Pancreas (tissue), 10 donors: Measurements from ENCODE around the gene RBMS3. TPM values are rescaled to one million over a fixed set of nuclear protein-coding genes. Genes with fewer than 3 reads are reported as not detected.

ENCODE experiments used
- ATAC-seq, 4 donors: fragments of 200-7000 bp; cut with Tn5 transposase; one replicate each; pipeline versions ENCODE4 v1.8.0 to v1.9.1; 2020; ENCODE audit warnings: mild to moderate bottlenecking in 4 of 4, moderate library complexity in 4 of 4
- DNase-seq, 6 donors: peaks; one replicate each; pipeline ENCODE4 v3.0.0-alpha.2; 2020
- FAIRE-seq: peaks from 2 replicates; lab custom pipeline; 2012; peaks lifted over from hg19 to GRCh38; lab: Jason Lieb, UNC
- H3K27ac ChIP-seq, 4 donors: fragments of 200-600 bp; sonication (generic); 1 replicate in 3 of 4; 2 replicates in 1 of 4; pipeline versions ENCODE4 v1.5.0 to v1.8.0; 2020
- H3K27me3 ChIP-seq, 4 donors: fragments of 200-600 bp; one replicate each; pipeline ENCODE4 v1.8.0; 2021
- H3K36me3 ChIP-seq, 3 donors: fragments of 200-600 bp; sonication (generic) in 1 of 3; one replicate each; pipeline versions ENCODE4 v1.5.0 to v1.8.0; 2020 to 2021
- H3K4me1 ChIP-seq, 3 donors: fragments of 200-600 bp; one replicate each; pipeline ENCODE4 v1.8.0; 2021
- H3K4me3 ChIP-seq, 4 donors: fragments of 200-600 bp; sonication (generic) in 2 of 4; one replicate each; pipeline versions ENCODE4 v1.5.0 to v1.8.0; 2020 to 2021
- H3K9me3 ChIP-seq, 4 donors: fragments of 200-600 bp; one replicate each; pipeline ENCODE4 v1.8.0; 2021
- WGBS, 2 donors: extraction: QIAGEN DNeasy Blood & Tissue Kit; methylation state at CpG; one replicate each; pipeline ENCODE4 v1.1.7; 2013; 5-methylcytosine and 5-hydroxymethylcytosine counted together
- intact Hi-C, 3 donors: fragments of 100-400 bp; cut with DNase I; formaldehyde crosslinking; loops; one replicate each; pipeline versions ENCODE4 v1.11.1 to v1.14.2; 2022
- polyA plus RNA-seq, 2 donors: library from polyadenylated mRNA; stranded (reverse); fragments of 200-250 nt; gene quantifications; one replicate each; pipeline ENCODE4 v1.2.3, GENCODE V29; 2013
- total RNA-seq, 6 donors: library from RNA; stranded (reverse); fragmentation: NEBNext Ultra II Directional in 4 of 6; extraction: Animal tissue kit (Norgen Biotek cat#: 25700) in 4 of 6; gene quantifications; one replicate each; pipeline versions ENCODE4 v1.2.1 to v1.2.4, GENCODE V29; 2021 to 2023
- TF ChIP-seq, protein P1 (sequence below), 4 donors: fragments of 200-600 bp; sonication (generic) in 3 of 4; IDR thresholded peaks; one replicate each; pipeline versions ENCODE4 v1.5.0 to v1.8.0; 2021; ENCODE audit warnings: antibody characterized with exemption in 4 of 4
- donor health status: healthy with polysubstance abuse.
- donor health status: DM: no; HTN: no; CAD: no; lungs with moderate emphysema.
- donor health status: DM: no; HTN: no; CAD: no.
- donor health status: control.
- donor health status: control.
- donor health status: Bipolar disorder and iron deficiency.
- donor health status: DM: yes; HTN: yes; CAD: no.
- donor health status: DM: no; HTN: no; CAD: no.
- donor health status: DM: no; HTN: no; CAD: no.
- donor health status: DM: yes; HTN: yes; CAD: no.

Gene RBMS3
- total and polyA plus RNA-seq, 8 donors, result 4.0 to 10.0 (median 6.6) TPM

DNA sequence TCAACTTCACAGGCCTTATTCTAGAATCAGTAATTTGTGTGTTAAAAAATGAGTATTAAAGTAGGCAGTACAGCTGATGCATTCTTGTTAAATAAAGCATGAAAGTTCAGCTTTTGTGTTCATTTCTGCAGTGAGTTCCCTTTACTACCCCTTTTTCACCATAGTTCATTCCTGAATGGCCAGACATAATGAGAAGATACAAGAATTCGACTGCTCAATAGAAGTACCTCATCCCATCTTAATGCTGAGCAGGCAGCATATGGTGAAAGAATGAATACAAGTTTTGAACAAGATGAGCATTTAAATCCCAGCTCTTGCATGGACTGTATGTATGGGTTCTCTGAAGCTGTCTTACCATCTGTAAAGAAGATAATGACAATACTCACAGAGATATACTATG, 677.9 kb downstream of the RBMS3 start:
- intact Hi-C loops, result no loop called here
- TF ChIP-seq, protein P1, sequence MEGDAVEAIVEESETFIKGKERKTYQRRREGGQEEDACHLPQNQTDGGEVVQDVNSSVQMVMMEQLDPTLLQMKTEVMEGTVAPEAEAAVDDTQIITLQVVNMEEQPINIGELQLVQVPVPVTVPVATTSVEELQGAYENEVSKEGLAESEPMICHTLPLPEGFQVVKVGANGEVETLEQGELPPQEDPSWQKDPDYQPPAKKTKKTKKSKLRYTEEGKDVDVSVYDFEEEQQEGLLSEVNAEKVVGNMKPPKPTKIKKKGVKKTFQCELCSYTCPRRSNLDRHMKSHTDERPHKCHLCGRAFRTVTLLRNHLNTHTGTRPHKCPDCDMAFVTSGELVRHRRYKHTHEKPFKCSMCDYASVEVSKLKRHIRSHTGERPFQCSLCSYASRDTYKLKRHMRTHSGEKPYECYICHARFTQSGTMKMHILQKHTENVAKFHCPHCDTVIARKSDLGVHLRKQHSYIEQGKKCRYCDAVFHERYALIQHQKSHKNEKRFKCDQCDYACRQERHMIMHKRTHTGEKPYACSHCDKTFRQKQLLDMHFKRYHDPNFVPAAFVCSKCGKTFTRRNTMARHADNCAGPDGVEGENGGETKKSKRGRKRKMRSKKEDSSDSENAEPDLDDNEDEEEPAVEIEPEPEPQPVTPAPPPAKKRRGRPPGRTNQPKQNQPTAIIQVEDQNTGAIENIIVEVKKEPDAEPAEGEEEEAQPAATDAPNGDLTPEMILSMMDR (IDR thresholded peaks at IDR 0.05), result no peak
- Histone ChIP-seq H3K36me3 (no peaks in the 10 kb centered on the region), H3K27me3 (no peaks in the 10 kb centered on the region), H3K4me1 (no peaks in the 10 kb centered on the region), H3K27ac (no peak overlapping the region), H3K4me3 (no peak overlapping the region), H3K9me3 (no peaks in the 10 kb centered on the region)
- no peak for DNase-seq
- WGBS, 2 donors, result 54 to 56% methylated on average over 1 of the region's 1 CpG
- FAIRE-seq, result no peak
- ATAC-seq, result no peak

DNA sequence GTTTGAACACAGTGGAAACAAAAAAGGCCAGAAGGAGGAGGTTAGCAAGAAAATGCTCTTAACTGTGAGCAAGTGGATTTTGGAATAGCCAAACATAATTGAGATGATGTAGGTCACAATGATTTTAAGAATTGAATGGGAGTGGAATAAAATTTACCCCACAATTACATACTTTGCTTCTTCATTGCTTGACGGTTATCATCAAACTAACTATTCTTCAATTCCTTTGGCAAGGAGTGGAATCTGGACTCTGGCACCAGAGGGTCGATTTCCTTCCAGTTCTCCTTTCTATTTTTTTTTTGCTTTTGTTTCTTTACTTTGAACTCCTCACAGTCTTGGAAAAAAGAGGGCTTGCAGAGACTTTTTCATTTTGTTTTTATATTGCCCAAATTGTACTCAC, 691.0 kb downstream of the RBMS3 start:
- FAIRE-seq, result no peak
- no peaks in the 10 kb centered on the region for H3K4me1 ChIP-seq
- no peak overlapping the region for H3K4me3 ChIP-seq
- H3K27me3 ChIP-seq, result no peaks in the 10 kb centered on the region
- 46 to 60% methylated on average over 2 of the region's 2 CpGs for WGBS, 2 donors
- no peak for ATAC-seq
- H3K9me3 ChIP-seq, result peaks cover 0 to 2% (median 0%) of the 10 kb centered on the region in 4 donors
- H3K27ac ChIP-seq, result no peak overlapping the region
- DNase-seq, result no peak
- TF ChIP-seq, protein P1 (IDR thresholded peaks at IDR 0.05), result no peak
- H3K36me3 ChIP-seq, result no peaks in the 10 kb centered on the region
- intact Hi-C loops, result no loop called here

DNA sequence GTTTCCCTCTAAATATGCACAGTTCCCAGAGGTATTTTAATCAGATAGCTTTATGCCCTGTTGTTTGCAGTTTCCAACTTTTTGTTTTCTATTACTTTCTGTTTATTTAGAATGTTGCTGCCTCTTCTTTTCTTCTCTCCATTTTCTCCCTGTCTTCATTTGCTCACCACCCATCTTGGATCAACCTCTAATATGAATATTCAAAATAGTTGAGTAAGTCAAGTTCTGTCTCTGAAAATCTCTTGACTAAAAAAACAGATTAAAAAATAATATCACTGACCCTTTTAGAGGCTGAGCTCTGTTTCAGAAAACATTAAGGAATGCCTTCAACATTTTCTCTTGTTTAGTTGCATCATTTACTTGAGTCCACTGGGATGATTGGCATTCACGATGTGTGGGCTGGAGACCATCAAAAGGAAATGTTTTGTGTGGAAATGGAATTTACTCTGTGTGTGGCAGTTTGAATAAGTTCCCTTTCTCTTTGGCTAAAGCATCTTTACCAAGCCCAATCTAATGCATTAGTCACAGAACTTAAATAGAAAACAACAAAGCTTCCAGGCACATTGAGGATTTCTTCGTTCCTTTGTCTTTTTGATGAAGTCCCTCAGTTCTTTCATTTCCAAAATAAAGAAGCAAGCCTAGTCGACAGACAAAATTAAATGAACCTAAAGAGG, 691.6 kb downstream of the RBMS3 start:
- FAIRE-seq, result no peak
- H3K36me3 ChIP-seq, result no peaks in the 10 kb centered on the region
- DNase-seq, result no peak
- no peaks in the 10 kb centered on the region for H3K27me3 ChIP-seq
- TF ChIP-seq, protein P1 (IDR thresholded peaks at IDR 0.05), result no peak
- H3K27ac ChIP-seq, result no peak overlapping the region
- peak in 1 of 4 donors; percentile 32 for ATAC-seq
- H3K4me1 ChIP-seq, result no peaks in the 10 kb centered on the region
- peaks cover 0 to 2% (median 0%) of the 10 kb centered on the region in 4 donors for H3K9me3 ChIP-seq
- intact Hi-C loops, result no loop called here
- H3K4me3 ChIP-seq, result no peak overlapping the region
- WGBS, 2 donors, result 36 to 48% methylated on average over 3 of the region's 3 CpGs

DNA sequence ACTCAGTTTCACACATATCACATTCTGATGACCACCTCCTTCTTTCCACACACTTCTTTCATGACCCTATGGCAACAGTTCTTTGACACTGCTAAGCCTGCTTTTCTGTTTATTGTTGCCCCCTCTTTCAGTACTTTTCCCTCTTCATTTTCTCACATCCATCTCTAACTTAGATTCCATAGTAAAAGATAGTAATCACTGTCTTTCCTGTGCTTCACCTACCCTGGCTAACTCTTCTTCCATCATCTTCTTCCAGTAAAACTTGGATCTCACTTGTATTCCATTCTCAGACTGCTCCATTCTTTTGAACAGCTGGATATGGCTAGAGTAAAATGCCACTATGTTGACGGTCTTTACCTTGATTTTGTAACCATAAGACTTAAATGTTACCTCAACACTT, 692.9 kb downstream of the RBMS3 start:
- FAIRE-seq (no peak), DNase-seq (no peak), ATAC-seq (no peak)
- Histone ChIP-seq H3K27me3 (no peaks in the 10 kb centered on the region), H3K36me3 (no peaks in the 10 kb centered on the region), H3K4me3 (no peak overlapping the region), H3K9me3 (peaks cover 0 to 2% (median 0%) of the 10 kb centered on the region in 4 donors), H3K27ac (no peak overlapping the region), H3K4me1 (no peaks in the 10 kb centered on the region)
- intact Hi-C loops, result no loop called here
- TF ChIP-seq, protein P1 (IDR thresholded peaks at IDR 0.05), result no peak
- WGBS, 2 donors, result 75 to 90% methylated on average over 1 of the region's 1 CpG

DNA sequence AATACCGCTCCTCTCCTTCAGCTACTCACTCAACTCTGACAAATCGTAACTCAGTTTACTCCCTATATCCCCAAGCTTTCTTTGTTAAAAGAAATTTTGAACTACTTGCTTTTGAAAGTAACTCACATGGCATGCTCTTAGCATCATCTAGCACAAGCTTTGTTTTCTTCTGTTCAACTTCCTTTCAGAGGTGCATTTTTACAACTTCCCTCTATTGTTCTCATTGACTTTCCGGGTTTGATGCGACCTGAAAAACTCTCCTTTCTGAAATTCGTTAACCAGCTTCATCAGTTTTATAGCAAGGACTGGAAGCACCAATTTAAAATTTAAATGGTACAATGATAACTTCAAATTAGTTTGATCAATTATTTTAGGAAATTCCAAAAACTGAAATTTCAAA, 696.0 kb downstream of the RBMS3 start:
- intact Hi-C loops, result no loop called here
- TF ChIP-seq, protein P1 (IDR thresholded peaks at IDR 0.05), result no peak
- FAIRE-seq (no peak), ATAC-seq (no peak), DNase-seq (no peak)
- 80 to 93% methylated on average over 5 of the region's 5 CpGs for WGBS, 2 donors
- H3K27me3 ChIP-seq, result no peaks in the 10 kb centered on the region
- no peak overlapping the region for H3K27ac ChIP-seq
- peaks cover 0 to 2% (median 0%) of the 10 kb centered on the region in 4 donors for H3K9me3 ChIP-seq
- H3K4me1 ChIP-seq, result no peaks in the 10 kb centered on the region
- no peaks in the 10 kb centered on the region for H3K36me3 ChIP-seq
- no peak overlapping the region for H3K4me3 ChIP-seq
